ENCODE results near the gene CCDC121.

The CCDC121 gene

DNA sequence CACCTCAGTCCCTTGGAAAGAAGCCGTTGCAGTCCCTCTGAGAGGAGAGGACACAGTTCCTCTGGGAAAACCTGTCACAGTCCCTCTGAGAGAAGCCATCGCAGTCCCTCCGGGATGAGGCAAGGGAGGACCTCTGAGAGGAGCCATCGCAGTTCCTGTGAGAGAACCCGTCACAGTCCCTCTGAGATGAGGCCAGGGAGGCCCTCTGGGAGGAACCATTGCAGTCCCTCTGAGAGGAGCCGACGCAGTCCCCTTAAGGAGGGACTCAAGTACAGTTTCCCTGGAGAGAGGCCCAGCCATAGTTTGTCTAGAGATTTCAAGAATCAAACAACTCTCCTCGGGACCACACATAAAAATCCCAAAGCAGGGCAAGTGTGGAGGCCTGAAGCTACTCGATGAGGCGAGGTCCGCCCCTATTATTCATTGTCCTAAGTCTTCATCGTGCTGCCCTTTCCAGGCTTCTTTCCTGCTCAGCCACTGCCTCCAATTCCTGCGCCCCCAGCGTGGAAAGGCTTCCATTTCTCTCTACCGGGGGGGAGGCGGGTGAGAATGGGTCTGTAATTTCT, 46.6 kb downstream of the CCDC121 start:
- no peaks in the 10 kb centered on the region for H3F3A ChIP-seq (ENCODE audit: control insufficient read depth, insufficient read depth)
- no peaks in the 10 kb centered on the region for H3K9me2 ChIP-seq (replicated peaks; ENCODE audit: control insufficient read depth, low read length)
- H3K4me3 ChIP-seq (ENCODE audit: low read length), result peak overlapping the region; percentile 93
- H3K9me3 ChIP-seq (ENCODE audit: control insufficient read depth, insufficient read depth, low read length), result peaks cover 4% of the 10 kb centered on the region; the same call in 1 of the 2 replicates
- H3K36me3 ChIP-seq (ENCODE audit: control insufficient read depth, low read length), result peaks cover 25% of the 10 kb centered on the region; the same call in 1 of the 2 replicates
- TF ChIP-seq EZH2phosphoT487 (IDR thresholded peaks at IDR 0.05; ENCODE audit: borderline replicate concordance, low read length), result no peak
- TF ChIP-seq, protein P1, sequence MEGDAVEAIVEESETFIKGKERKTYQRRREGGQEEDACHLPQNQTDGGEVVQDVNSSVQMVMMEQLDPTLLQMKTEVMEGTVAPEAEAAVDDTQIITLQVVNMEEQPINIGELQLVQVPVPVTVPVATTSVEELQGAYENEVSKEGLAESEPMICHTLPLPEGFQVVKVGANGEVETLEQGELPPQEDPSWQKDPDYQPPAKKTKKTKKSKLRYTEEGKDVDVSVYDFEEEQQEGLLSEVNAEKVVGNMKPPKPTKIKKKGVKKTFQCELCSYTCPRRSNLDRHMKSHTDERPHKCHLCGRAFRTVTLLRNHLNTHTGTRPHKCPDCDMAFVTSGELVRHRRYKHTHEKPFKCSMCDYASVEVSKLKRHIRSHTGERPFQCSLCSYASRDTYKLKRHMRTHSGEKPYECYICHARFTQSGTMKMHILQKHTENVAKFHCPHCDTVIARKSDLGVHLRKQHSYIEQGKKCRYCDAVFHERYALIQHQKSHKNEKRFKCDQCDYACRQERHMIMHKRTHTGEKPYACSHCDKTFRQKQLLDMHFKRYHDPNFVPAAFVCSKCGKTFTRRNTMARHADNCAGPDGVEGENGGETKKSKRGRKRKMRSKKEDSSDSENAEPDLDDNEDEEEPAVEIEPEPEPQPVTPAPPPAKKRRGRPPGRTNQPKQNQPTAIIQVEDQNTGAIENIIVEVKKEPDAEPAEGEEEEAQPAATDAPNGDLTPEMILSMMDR (IDR thresholded peaks at IDR 0.05; ENCODE audit: low read depth, low read length, poor library complexity, severe bottlenecking), result no peak
- H4K20me1 ChIP-seq (ENCODE audit: control insufficient read depth, insufficient read depth, low read depth, low read length), result no peaks in the 10 kb centered on the region; the same call in 1 of the 2 replicates
- no peak overlapping the region for H3K27ac ChIP-seq (ENCODE audit: low read depth, low read length)
- H3K4me2 ChIP-seq (ENCODE audit: low read length), result peak overlapping the region; percentile 66
- peaks cover 27% of the 10 kb centered on the region for H3K4me1 ChIP-seq (ENCODE audit: control insufficient read depth, low read length)
- no peaks in the 10 kb centered on the region for H3K27me3 ChIP-seq (ENCODE audit: control insufficient read depth, low read length)
- H3K79me2 ChIP-seq (ENCODE audit: control insufficient read depth, low read length), result peaks cover 44% of the 10 kb centered on the region

DNA sequence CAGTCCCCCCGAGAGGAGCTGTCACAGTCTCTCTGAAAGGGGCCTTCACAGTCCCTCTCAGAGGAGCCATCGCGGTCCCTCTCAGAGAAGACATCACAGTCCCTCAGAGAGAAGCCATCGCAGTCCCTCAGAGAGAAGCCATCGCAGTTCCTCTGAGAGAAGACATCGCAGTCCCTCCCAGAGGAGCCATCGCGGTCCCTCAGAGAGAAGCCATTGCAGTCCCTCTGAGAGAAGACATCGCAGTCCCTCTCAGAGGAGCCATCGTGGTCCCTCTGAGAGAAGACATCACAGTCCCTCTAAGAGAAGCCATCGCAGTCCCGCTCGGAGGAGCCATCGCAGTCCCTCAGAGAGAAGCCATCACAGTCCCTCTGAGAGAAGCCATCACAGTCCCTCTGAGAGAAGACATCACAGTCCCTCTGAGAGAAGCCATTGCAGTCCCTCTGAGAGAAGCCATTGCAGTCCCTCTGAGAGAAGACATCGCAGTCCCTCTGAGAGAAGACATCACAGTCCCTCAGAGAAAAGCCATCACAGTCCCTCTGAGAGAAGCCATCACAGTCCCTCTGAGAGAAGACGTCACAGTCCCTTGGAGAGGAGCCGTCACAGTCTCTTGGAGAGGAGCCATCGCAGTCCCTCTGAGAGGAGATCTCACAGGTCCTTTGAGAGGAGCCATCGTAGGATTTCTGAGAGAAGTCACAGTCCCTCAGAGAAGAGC, 47.2 kb downstream of the CCDC121 start:
- Histone ChIP-seq H3K79me2 (ENCODE audit: control insufficient read depth, low read length) (peaks cover 38% of the 10 kb centered on the region), H4K20me1 (ENCODE audit: control insufficient read depth, insufficient read depth, low read depth, low read length) (no peaks in the 10 kb centered on the region; the same call in 1 of the 2 replicates), H3F3A (ENCODE audit: control insufficient read depth, insufficient read depth) (no peaks in the 10 kb centered on the region), H3K36me3 (ENCODE audit: control insufficient read depth, low read length) (peaks cover 21% of the 10 kb centered on the region; the same call in 1 of the 2 replicates), H3K4me3 (ENCODE audit: low read length) (no peak overlapping the region), H3K4me1 (ENCODE audit: control insufficient read depth, low read length) (peaks cover 27% of the 10 kb centered on the region), H3K27me3 (ENCODE audit: control insufficient read depth, low read length) (no peaks in the 10 kb centered on the region), H3K27ac (ENCODE audit: low read depth, low read length) (no peak overlapping the region), H3K9me3 (ENCODE audit: control insufficient read depth, insufficient read depth, low read length) (peaks cover 4% of the 10 kb centered on the region; the same call in 1 of the 2 replicates), H3K9me2 (replicated peaks; ENCODE audit: control insufficient read depth, low read length) (no peaks in the 10 kb centered on the region), H3K4me2 (ENCODE audit: low read length) (no peak overlapping the region)
- no peak for TF ChIP-seq EZH2phosphoT487 (IDR thresholded peaks at IDR 0.05; ENCODE audit: borderline replicate concordance, low read length)
- TF ChIP-seq, protein P1 (IDR thresholded peaks at IDR 0.05; ENCODE audit: low read depth, low read length, poor library complexity, severe bottlenecking), result no peak
